Activated naive CD4-positive, alpha-beta T cell treated with anti-CD3 and anti-CD28 coated beads, Interleukin-2, amount 50 U/mL, for 24 hours (primary cell): ENCODE data around the gene AGGF1.
"Not testable (repeated sequence)": the region's sequence is repeated elsewhere in the genome, so short reads cannot be mapped to it uniquely, and the experiment has no call there.

ENCODE experiments used
- H3K27ac Mint-ChIP-seq: one replicate; pipeline ENCODE4 v1.8.0; 2021; ENCODE audit warnings: mild to moderate bottlenecking, mixed read lengths
- H3K27me3 Mint-ChIP-seq: one replicate; pipeline ENCODE4 v1.8.0; 2021; ENCODE audit warnings: mixed read lengths
- H3K36me3 Mint-ChIP-seq: one replicate; pipeline ENCODE4 v1.8.0; 2021; ENCODE audit warnings: mixed read lengths
- H3K4me1 Mint-ChIP-seq: one replicate; pipeline ENCODE4 v1.8.0; 2021; ENCODE audit warnings: mixed read lengths
- H3K4me3 Mint-ChIP-seq: one replicate; pipeline ENCODE4 v1.8.0; 2021; ENCODE audit warnings: mild to moderate bottlenecking, mixed read lengths
- H3K9me3 Mint-ChIP-seq: one replicate; pipeline ENCODE4 v1.8.0; 2021; ENCODE audit warnings: mixed read lengths

AGGF1 gene

GRCh38 chr5:77030097-77031071, at the start of gene AGGF1:
AGGF1 (plus strand) TSS chr5:77030404; CDS start chr5:77030767, 363 bp downstream.
- H3K27ac Mint-ChIP-seq, result peak within 1 kb of the TSS; percentile 96
- peaks cover 45% of the 10 kb centered on the region for H3K4me1 Mint-ChIP-seq
- peaks cover 5% of the 10 kb centered on the region for H3K36me3 Mint-ChIP-seq
- H3K9me3 Mint-ChIP-seq, result peaks cover 6% of the 10 kb centered on the region
- H3K4me3 Mint-ChIP-seq, result peak within 1 kb of the TSS; percentile 98
- H3K27me3 Mint-ChIP-seq, result no peaks in the 10 kb centered on the region

- Mint-ChIP-seq H3K27me3 (no peaks in the 10 kb centered on the region), H3K4me1 (no peaks in the 10 kb centered on the region), H3K9me3 (no peaks in the 10 kb centered on the region), H3K36me3 (no peaks in the 10 kb centered on the region), H3K27ac (no peak overlapping the region), H3K4me3 (no peak overlapping the region)
Measured at GRCh38 chr5:76980518-76981144, 49.6 kb upstream of the AGGF1 start.

GRCh38 chr5:76982450-76982849, 47.8 kb upstream of the AGGF1 start:
- no peak overlapping the region for H3K27ac Mint-ChIP-seq

GRCh38 chr5:76983468-76983867, 46.7 kb upstream of the AGGF1 start:
- H3K27me3 Mint-ChIP-seq, result no peaks in the 10 kb centered on the region
- no peaks in the 10 kb centered on the region for H3K36me3 Mint-ChIP-seq
- no peak overlapping the region for H3K27ac Mint-ChIP-seq
- no peaks in the 10 kb centered on the region for H3K9me3 Mint-ChIP-seq
- H3K4me1 Mint-ChIP-seq, result no peaks in the 10 kb centered on the region
- H3K4me3 Mint-ChIP-seq, result no peak overlapping the region

More at GRCh38 chr5:76982450-76982849, 47.8 kb upstream of the AGGF1 start:
- Mint-ChIP-seq H3K9me3 (no peaks in the 10 kb centered on the region), H3K36me3 (no peaks in the 10 kb centered on the region), H3K4me1 (no peaks in the 10 kb centered on the region), H3K27me3 (no peaks in the 10 kb centered on the region), H3K4me3 (no peak overlapping the region)

GRCh38 chr5:76986825-76987526, 43.2 kb upstream of the AGGF1 start:
- no peaks in the 10 kb centered on the region for H3K27me3 Mint-ChIP-seq
- H3K36me3 Mint-ChIP-seq, result no peaks in the 10 kb centered on the region
- no peak overlapping the region for H3K4me3 Mint-ChIP-seq
- H3K4me1 Mint-ChIP-seq, result no peaks in the 10 kb centered on the region
- H3K27ac Mint-ChIP-seq, result no peak overlapping the region
- no peaks in the 10 kb centered on the region for H3K9me3 Mint-ChIP-seq

GRCh38 chr5:76990899-76991459, 39.2 kb upstream of the AGGF1 start:
- no peaks in the 10 kb centered on the region for H3K9me3 Mint-ChIP-seq
- H3K27me3 Mint-ChIP-seq, result peaks cover 3% of the 10 kb centered on the region
- no peak overlapping the region for H3K4me3 Mint-ChIP-seq
- H3K36me3 Mint-ChIP-seq, result no peaks in the 10 kb centered on the region
- no peaks in the 10 kb centered on the region for H3K4me1 Mint-ChIP-seq
- no peak overlapping the region for H3K27ac Mint-ChIP-seq

GRCh38 chr5:76993436-76993835, 36.8 kb upstream of the AGGF1 start:
- H3K36me3 Mint-ChIP-seq, H3K27me3 Mint-ChIP-seq, H3K4me1 Mint-ChIP-seq, H3K4me3 Mint-ChIP-seq, H3K27ac Mint-ChIP-seq, H3K9me3 Mint-ChIP-seq: not testable (repeated sequence)

GRCh38 chr5:76994337-76994736, 35.9 kb upstream of the AGGF1 start:
- Mint-ChIP-seq H3K4me3 (no peak overlapping the region), H3K9me3 (no peaks in the 10 kb centered on the region), H3K27me3 (peaks cover 12% of the 10 kb centered on the region), H3K36me3 (no peaks in the 10 kb centered on the region), H3K27ac (no peak overlapping the region), H3K4me1 (no peaks in the 10 kb centered on the region)

GRCh38 chr5:76998251-76998650, 32.0 kb upstream of the AGGF1 start:
- H3K27me3 Mint-ChIP-seq, result peaks cover 15% of the 10 kb centered on the region
- not testable (repeated sequence) for H3K4me3 Mint-ChIP-seq, H3K27ac Mint-ChIP-seq, H3K4me1 Mint-ChIP-seq, H3K9me3 Mint-ChIP-seq, H3K36me3 Mint-ChIP-seq

GRCh38 chr5:76999451-76999850, 30.8 kb upstream of the AGGF1 start:
- Mint-ChIP-seq H3K4me3 (no peak overlapping the region), H3K27ac (no peak overlapping the region), H3K9me3 (no peaks in the 10 kb centered on the region), H3K36me3 (no peaks in the 10 kb centered on the region), H3K4me1 (no peaks in the 10 kb centered on the region), H3K27me3 (peaks cover 16% of the 10 kb centered on the region)

- no peak overlapping the region for H3K27ac Mint-ChIP-seq
- H3K4me3 Mint-ChIP-seq, result no peak overlapping the region
- peaks cover 16% of the 10 kb centered on the region for H3K27me3 Mint-ChIP-seq
- H3K4me1 Mint-ChIP-seq, result no peaks in the 10 kb centered on the region
- H3K9me3 Mint-ChIP-seq, result no peaks in the 10 kb centered on the region
- H3K36me3 Mint-ChIP-seq, result no peaks in the 10 kb centered on the region
Measured at GRCh38 chr5:77003246-77003645, 27.0 kb upstream of the AGGF1 start.

GRCh38 chr5:77006124-77006523, 24.1 kb upstream of the AGGF1 start:
- Mint-ChIP-seq H3K4me1 (no peaks in the 10 kb centered on the region), H3K36me3 (no peaks in the 10 kb centered on the region), H3K27ac (no peak overlapping the region), H3K9me3 (no peaks in the 10 kb centered on the region), H3K4me3 (no peak overlapping the region), H3K27me3 (peaks cover 12% of the 10 kb centered on the region)

GRCh38 chr5:77008413-77008812, 21.8 kb upstream of the AGGF1 start:
- Mint-ChIP-seq H3K27me3 (peaks cover 9% of the 10 kb centered on the region), H3K36me3 (no peaks in the 10 kb centered on the region), H3K27ac (no peak overlapping the region), H3K9me3 (no peaks in the 10 kb centered on the region), H3K4me1 (no peaks in the 10 kb centered on the region), H3K4me3 (no peak overlapping the region)

- no peaks in the 10 kb centered on the region for H3K9me3 Mint-ChIP-seq
- peaks cover 6% of the 10 kb centered on the region for H3K27me3 Mint-ChIP-seq
- no peaks in the 10 kb centered on the region for H3K36me3 Mint-ChIP-seq
- no peak overlapping the region for H3K27ac Mint-ChIP-seq
- no peak overlapping the region for H3K4me3 Mint-ChIP-seq
- H3K4me1 Mint-ChIP-seq, result no peaks in the 10 kb centered on the region
Measured at GRCh38 chr5:77010243-77010642, 20.0 kb upstream of the AGGF1 start.

GRCh38 chr5:77011498-77011897, 18.7 kb upstream of the AGGF1 start:
- H3K27ac Mint-ChIP-seq, result no peak overlapping the region

More at GRCh38 chr5:77011498-77011897, 18.7 kb upstream of the AGGF1 start:
- H3K36me3 Mint-ChIP-seq, result no peaks in the 10 kb centered on the region
- H3K9me3 Mint-ChIP-seq, result no peaks in the 10 kb centered on the region
- H3K4me1 Mint-ChIP-seq, result no peaks in the 10 kb centered on the region
- peaks cover 1% of the 10 kb centered on the region for H3K27me3 Mint-ChIP-seq
- no peak overlapping the region for H3K4me3 Mint-ChIP-seq
